MCF 10A (cell line): ENCODE measurements around the gene ZNF750. TPM values are rescaled to one million over a fixed set of nuclear protein-coding genes. Genes with fewer than 3 reads are reported as not detected.

Experiments used
- Bru-seq: library from RNA; stranded (reverse); fragments of 400-500 nt; gene quantifications from one replicate; lab custom pipeline; 2021; lab: Mats Ljungman, UMichigan
- BruChase-seq, 2 experiments: library from RNA; stranded (reverse); fragments of 400-500 nt; gene quantifications; one replicate each; lab custom pipeline; 2021; lab: Mats Ljungman, UMichigan
- BruUV-seq: library from RNA; stranded (reverse); fragments of 400-500 nt; replicated peaks from 2 replicates; lab custom pipeline; 2021; lab: Mats Ljungman, UMichigan
- CTCF ChIA-PET: fragments of 300-600 bp; sonication (Branson Sonifier 250); formaldehyde crosslinking; extraction: SDS; loops from one replicate; lab custom pipeline; 2021; ENCODE audit warnings: antibody characterized with exemption, inconsistent platforms; lab: Yijun Ruan, JAX
- POLR2A ChIA-PET: fragments of 300-600, 350-650 bp; sonication (Branson Sonifier 250); formaldehyde crosslinking; extraction: SDS; loops from one replicate; lab custom pipeline; 2020; ENCODE audit warnings: antibody characterized with exemption, inconsistent platforms; lab: Yijun Ruan, JAX
- DNase-seq: peaks from one replicate; pipeline ENCODE4 v3.0.0-alpha.2; 2018; ENCODE audit not compliant: unreplicated experiment
- H3K27ac Mint-ChIP-seq: one replicate; pipeline ENCODE4 v1.8.0; 2022; ENCODE audit warnings: mild to moderate bottlenecking, low read depth, mixed read lengths; ENCODE audit not compliant: unreplicated experiment
- H3K27me3 Mint-ChIP-seq: one replicate; pipeline ENCODE4 v1.8.0; 2022; ENCODE audit warnings: mixed read lengths; ENCODE audit not compliant: insufficient read depth, unreplicated experiment
- H3K36me3 Mint-ChIP-seq: one replicate; pipeline ENCODE4 v1.8.0; 2022; ENCODE audit warnings: mild to moderate bottlenecking, moderate library complexity, mixed read lengths; ENCODE audit not compliant: insufficient read depth, unreplicated experiment
- H3K4me1 Mint-ChIP-seq: one replicate; pipeline ENCODE4 v1.8.0; 2022; ENCODE audit warnings: mixed read lengths; ENCODE audit not compliant: insufficient read depth, unreplicated experiment
- H3K4me3 Mint-ChIP-seq: one replicate; pipeline ENCODE4 v1.8.0; 2022; ENCODE audit warnings: mild to moderate bottlenecking, moderate library complexity, mixed read lengths; ENCODE audit not compliant: unreplicated experiment
- H3K9me3 Mint-ChIP-seq: one replicate; pipeline ENCODE4 v1.8.0; 2022; ENCODE audit warnings: mixed read lengths; ENCODE audit not compliant: unreplicated experiment
- intact Hi-C: fragments of 100-400 bp; cut with micrococcal nuclease; formaldehyde crosslinking; loops from 2 replicates; pipeline ENCODE4 v1.14.1; 2022
- long read RNA-seq: library from polyadenylated mRNA; stranded (forward); transcript quantifications from one replicate; pipeline ENCODE4 v2.0.0, GENCODE V29; 2022
- total RNA-seq: library from RNA; stranded (reverse); gene quantifications from 2 replicates; pipeline ENCODE4 v1.2.3, GENCODE V29; 2022
- TF ChIP-seq, protein P1 (sequence below): fragments of 200-600 bp; IDR thresholded peaks from one replicate; pipeline ENCODE4 v1.8.0; 2022; ENCODE audit warnings: antibody characterized with exemption, mild to moderate bottlenecking; ENCODE audit not compliant: unreplicated experiment

Gene ZNF750
- 0.14 TPM in 1 of 2 replicates, not detected in the other for total RNA-seq
- not detected for Bru-seq, nascent RNA
- BruChase-seq, experiment 1, labeled RNA remaining after a 6-hour chase: not detected
- BruChase-seq, experiment 2, labeled RNA remaining after a 2-hour chase: percentile 13 among the genes with signal in this experiment
- long read RNA-seq: 0 reads

DNA sequence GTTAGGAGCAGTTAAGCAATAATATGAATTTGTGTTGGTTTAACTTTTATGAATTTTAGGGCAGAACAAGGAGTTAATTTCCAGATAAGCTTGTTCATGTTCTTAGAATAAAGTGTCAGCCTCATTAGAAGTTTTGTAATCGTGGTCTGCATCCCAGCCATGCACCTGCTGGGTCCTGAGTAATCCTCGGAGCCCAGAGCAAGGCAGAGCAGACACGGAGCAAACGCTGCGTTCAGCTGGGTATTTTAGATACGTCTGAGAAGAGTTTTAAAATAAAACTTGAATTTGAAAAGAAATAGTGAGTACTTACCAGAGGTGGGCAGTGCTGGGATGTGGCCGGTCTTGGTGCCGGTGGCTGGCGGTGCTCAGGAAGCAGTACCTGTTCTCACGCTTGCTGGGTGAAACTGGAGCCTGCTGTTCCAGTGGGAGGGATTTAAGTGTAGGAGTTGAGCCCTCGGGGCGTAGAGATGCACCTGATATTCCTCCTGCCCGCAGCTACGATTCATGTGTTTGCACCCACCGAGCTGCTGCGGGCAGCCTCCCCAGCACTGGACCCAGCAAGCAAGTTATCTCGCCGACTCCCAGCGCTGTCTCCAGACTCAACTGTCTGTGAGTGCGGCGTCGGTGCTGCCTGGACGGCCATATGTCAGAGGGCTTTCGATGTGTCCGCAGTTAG lies at the start of gene ZNF750:
TSS of gene ZNF750 (minus strand) at position 406 of the 676 bp plus-strand sequence. CDS start 7,568 bp downstream, outside the sequence.
- intact Hi-C loops: no loop called here
- ChIA-PET CTCF (interaction anchor here (0.6 to 1.6 kb wide), 3 partner anchors 35 to 59 kb away, joined by 3 to 4 read pairs (median 4); no protein-coding TSS in a partner anchor), POLR2A (interaction anchor here (8.5 kb wide), 1 partner anchor 36 kb away, joined by 162 read pairs; no protein-coding TSS in a partner anchor)
- Mint-ChIP-seq H3K27ac (no peak within 1 kb of the TSS), H3K4me1 (peaks cover 17% of the 10 kb centered on the region), H3K36me3 (peaks cover 8% of the 10 kb centered on the region), H3K4me3 (no peak within 1 kb of the TSS), H3K9me3 (no peaks in the 10 kb centered on the region), H3K27me3 (no peaks in the 10 kb centered on the region)
- BruUV-seq: no TSS peak
- TF ChIP-seq, protein P1, sequence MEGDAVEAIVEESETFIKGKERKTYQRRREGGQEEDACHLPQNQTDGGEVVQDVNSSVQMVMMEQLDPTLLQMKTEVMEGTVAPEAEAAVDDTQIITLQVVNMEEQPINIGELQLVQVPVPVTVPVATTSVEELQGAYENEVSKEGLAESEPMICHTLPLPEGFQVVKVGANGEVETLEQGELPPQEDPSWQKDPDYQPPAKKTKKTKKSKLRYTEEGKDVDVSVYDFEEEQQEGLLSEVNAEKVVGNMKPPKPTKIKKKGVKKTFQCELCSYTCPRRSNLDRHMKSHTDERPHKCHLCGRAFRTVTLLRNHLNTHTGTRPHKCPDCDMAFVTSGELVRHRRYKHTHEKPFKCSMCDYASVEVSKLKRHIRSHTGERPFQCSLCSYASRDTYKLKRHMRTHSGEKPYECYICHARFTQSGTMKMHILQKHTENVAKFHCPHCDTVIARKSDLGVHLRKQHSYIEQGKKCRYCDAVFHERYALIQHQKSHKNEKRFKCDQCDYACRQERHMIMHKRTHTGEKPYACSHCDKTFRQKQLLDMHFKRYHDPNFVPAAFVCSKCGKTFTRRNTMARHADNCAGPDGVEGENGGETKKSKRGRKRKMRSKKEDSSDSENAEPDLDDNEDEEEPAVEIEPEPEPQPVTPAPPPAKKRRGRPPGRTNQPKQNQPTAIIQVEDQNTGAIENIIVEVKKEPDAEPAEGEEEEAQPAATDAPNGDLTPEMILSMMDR: no peak
- no peak for DNase-seq

DNA sequence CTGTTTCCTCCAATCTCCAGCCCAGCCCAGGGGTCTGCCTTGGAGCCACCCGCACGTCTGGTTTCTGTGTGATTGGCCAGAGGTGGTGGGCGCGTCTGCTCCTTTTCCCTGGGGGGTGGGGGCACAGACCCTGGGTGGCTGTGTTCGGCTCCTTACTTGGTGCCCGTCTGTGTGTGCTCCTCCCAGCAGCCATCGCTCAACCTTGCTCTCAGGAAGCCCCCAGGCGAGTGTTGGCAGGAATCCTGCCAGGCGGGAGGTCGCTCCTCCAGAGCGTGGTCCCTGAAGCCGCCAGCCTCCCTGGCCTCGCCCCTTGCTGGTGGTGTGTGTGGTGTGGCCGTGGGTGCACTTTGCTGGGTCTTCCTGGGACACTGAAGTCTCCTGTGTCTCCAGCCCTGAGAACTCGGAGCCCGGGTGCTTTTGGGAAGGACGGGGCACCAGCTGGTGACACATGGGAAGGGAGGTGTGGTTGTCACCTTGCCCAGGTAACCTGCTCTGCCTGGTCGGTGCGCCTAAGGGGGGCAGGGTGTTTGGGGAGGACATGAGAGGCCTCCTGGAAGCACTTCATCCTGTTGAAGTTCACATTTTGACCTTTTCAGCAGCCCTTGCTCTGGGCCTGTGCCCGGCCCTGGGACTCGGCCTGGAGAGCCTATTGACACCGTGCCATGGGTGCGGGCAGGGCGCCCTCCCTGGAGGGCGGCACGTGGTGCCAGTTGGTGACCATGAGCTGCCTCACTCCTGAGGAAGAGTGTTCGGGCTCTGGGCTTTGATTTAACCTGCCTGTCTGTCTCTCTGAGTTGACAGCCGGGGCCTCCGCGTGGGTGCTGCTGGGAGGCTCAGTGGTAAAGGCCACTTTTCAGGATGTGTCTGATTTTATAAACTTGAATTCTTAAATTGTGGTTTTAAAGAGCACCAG lies 49.0 kb upstream of the ZNF750 start:
- no peak for DNase-seq
- intact Hi-C loops: no loop called here
- H3K9me3 Mint-ChIP-seq: no peaks in the 10 kb centered on the region
- H3K4me3 Mint-ChIP-seq: no peak overlapping the region
- ChIA-PET CTCF (no interaction called here), POLR2A (no interaction called here)
- H3K27me3 Mint-ChIP-seq: no peaks in the 10 kb centered on the region
- H3K27ac Mint-ChIP-seq: no peak overlapping the region
- H3K4me1 Mint-ChIP-seq: peaks cover 4% of the 10 kb centered on the region
- peaks cover 16% of the 10 kb centered on the region for H3K36me3 Mint-ChIP-seq
- TF ChIP-seq, protein P1: no peak
- BruUV-seq: no TSS peak

DNA sequence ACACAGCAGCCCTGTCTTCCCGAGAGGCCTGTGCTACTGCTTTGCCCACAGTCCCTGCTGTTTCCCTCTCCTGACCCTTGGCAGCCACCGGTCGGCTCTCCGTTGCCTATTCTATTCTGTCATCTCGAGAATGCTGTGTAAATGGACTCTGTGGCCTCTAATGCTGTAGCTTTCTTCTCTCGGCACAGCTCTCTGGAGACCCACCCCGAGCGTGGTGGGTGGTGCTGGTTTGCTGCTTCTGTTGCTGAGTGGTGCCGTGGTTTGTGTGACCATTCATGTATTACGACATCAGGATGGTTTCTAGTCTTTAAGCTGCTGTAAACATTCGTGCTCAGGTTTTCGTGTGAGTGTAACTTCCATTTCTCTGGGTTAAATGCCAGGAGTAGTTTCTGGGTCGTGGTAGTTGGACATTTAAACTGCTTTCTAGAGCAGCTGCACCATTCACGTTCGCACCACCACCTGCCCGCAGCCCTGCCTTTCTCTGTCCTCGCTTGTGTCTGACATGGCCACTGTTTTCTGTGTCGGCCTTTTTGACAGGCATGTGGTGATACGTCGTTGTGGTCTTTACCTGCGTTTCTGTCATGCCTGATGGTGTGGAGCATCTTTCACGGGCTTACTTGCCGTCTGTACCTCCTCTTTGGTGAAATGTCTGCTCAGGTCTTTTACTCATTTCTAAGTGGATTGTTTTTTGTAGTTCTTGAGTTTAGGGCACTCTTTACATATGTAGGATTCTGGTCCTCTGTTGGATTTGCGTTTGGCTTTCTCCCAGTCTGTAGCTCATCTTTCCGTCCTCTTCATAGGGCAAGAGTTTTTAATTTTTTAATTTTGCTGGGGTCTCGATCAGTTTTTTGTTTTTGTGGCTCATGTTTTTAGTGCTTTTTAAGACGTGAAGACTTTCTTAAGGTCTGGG lies 47.7 kb upstream of the ZNF750 start:
- no peaks in the 10 kb centered on the region for H3K9me3 Mint-ChIP-seq
- H3K27ac Mint-ChIP-seq: no peak overlapping the region
- TF ChIP-seq, protein P1: no peak
- no peak overlapping the region for H3K4me3 Mint-ChIP-seq
- H3K36me3 Mint-ChIP-seq: peaks cover 16% of the 10 kb centered on the region
- CTCF ChIA-PET: interaction anchor here (0.6 kb wide), 1 partner anchor 284 kb away, joined by 3 read pairs; no protein-coding TSS in a partner anchor
- peaks cover 4% of the 10 kb centered on the region for H3K4me1 Mint-ChIP-seq
- BruUV-seq: no TSS peak
- POLR2A ChIA-PET: interaction anchor here (0.6 to 1.4 kb wide), 3 partner anchors 11 to 99 kb away, joined by 3 to 4 read pairs (median 4); no protein-coding TSS in a partner anchor
- H3K27me3 Mint-ChIP-seq: no peaks in the 10 kb centered on the region
- DNase-seq: no peak
- intact Hi-C loops: no loop called here
